Panc1 (cell line): ENCODE data around the gene CDH13. TPM values are rescaled to one million over a fixed set of nuclear protein-coding genes. Genes with fewer than 3 reads are reported as not detected.

Source experiments
- ATAC-seq: fragments of 200-7000 bp; cut with Tn5 transposase; 2 replicates; pipeline ENCODE4 v1.9.1; 2020; ENCODE audit warnings: mild to moderate bottlenecking, moderate library complexity
- BruUV-seq: library from RNA; stranded (reverse); fragments of 400-500 nt; replicated peaks from 2 replicates; lab custom pipeline; 2021; lab: Mats Ljungman, UMichigan
- CTCF ChIA-PET: fragments of 300-600 bp; sonication (Branson Sonifier 250); formaldehyde crosslinking; loops from one replicate; lab custom pipeline; 2022; ENCODE audit warnings: antibody characterized with exemption; lab: Charles Lee
- POLR2A ChIA-PET: fragments of 300-600 bp; sonication (Branson Sonifier 250); formaldehyde crosslinking; loops from one replicate; lab custom pipeline; 2022; ENCODE audit warnings: antibody characterized with exemption; lab: Charles Lee
- DNase-seq: peaks from one replicate; pipeline ENCODE4 v3.0.0-alpha.2; 2010; ENCODE audit warnings: low read depth, low spot score
- H3K27ac ChIP-seq: 2 replicates; pipeline ENCODE4 v1.5.1; 2011; ENCODE audit warnings: mild to moderate bottlenecking, low read length, inconsistent platforms
- H3K27me3 ChIP-seq: fragments of 200-500 bp; sonication (Bioruptor generic); 2 replicates; pipeline ENCODE4 v1.6.0; 2014; ENCODE audit warnings: low read length, inconsistent platforms; ENCODE audit not compliant: control insufficient read depth, insufficient read depth
- H3K36me3 ChIP-seq: fragments of 200-500 bp; sonication (Bioruptor generic); 2 replicates; pipeline ENCODE4 v1.5.1; 2014; ENCODE audit warnings: inconsistent platforms, mild to moderate bottlenecking, low read length, moderate library complexity; ENCODE audit not compliant: control insufficient read depth, insufficient read depth
- H3K4me1 ChIP-seq: 2 replicates; pipeline ENCODE4 v1.5.1; 2011; ENCODE audit warnings: inconsistent platforms, mild to moderate bottlenecking, low read length, moderate library complexity; ENCODE audit not compliant: control insufficient read depth, insufficient read depth
- H3K4me3 ChIP-seq, 2 experiments: 2 replicates each; pipeline ENCODE4 v1.5.1; 2011 to 2012; ENCODE audit warnings: low read depth in 2 of 2, low read length in 2 of 2, mild to moderate bottlenecking in 2 of 2, inconsistent platforms in 1 of 2, moderate library complexity in 1 of 2
- H3K9me3 ChIP-seq: fragments of 200-500 bp; sonication (Bioruptor generic); 2 replicates; pipeline ENCODE4 v1.5.1; 2014; ENCODE audit warnings: low read depth, mild to moderate bottlenecking, inconsistent platforms, low read length, moderate library complexity; ENCODE audit not compliant: control insufficient read depth, insufficient read depth
- CTCF ChIP-seq: fragments of 450-650 bp; IDR thresholded peaks from 2 replicates; pipeline ENCODE4 v1.5.1; 2017; ENCODE audit warnings: mild to moderate bottlenecking
- POLR2AphosphoS5 ChIP-seq: IDR thresholded peaks from 2 replicates; pipeline ENCODE4 v1.6.1; 2012; ENCODE audit warnings: mild to moderate bottlenecking, low read depth, low read length, moderate library complexity
- REST ChIP-seq, 2 experiments: IDR thresholded peaks; 2 replicates each; pipeline ENCODE4 v1.6.1; 2011 to 2012; ENCODE audit warnings: low read depth in 2 of 2, control low read depth in 1 of 2, low read length in 1 of 2, mild to moderate bottlenecking in 1 of 2, moderate library complexity in 1 of 2; ENCODE audit not compliant: insufficient read depth in 1 of 2
- SIN3A ChIP-seq: IDR thresholded peaks from 2 replicates; pipeline ENCODE4 v1.6.1; 2012; ENCODE audit warnings: low read depth, mild to moderate bottlenecking, low read length, moderate library complexity, borderline replicate concordance; ENCODE audit not compliant: insufficient read depth
- TCF7L2 ChIP-seq: IDR thresholded peaks from 2 replicates; pipeline ENCODE4 v1.6.1; 2011; ENCODE audit warnings: mild to moderate bottlenecking, low read depth, low read length, inconsistent platforms
- in situ Hi-C: cut with HindIII; loops from 2 replicates; pipeline ENCODE4 v1.10.0; 2016; ENCODE audit warnings: low sequenced_read_pairs, low pct_unique_long_range_greater_than_20kb
- intact Hi-C: fragments of 100-400 bp; cut with micrococcal nuclease; formaldehyde crosslinking; loops from one replicate; pipeline ENCODE4 v1.10.0; 2022; ENCODE audit not compliant: unreplicated experiment
- total RNA-seq: library from RNA; stranded (reverse); gene quantifications from one replicate; pipeline ENCODE4 v1.2.1, GENCODE V29; 2021; ENCODE audit not compliant: unreplicated experiment

CDH13 gene
- total RNA-seq, 1 experiment from 2014 or later: not detected

GRCh38 chr16:83021746-83022145 is 395.0 kb downstream of the CDH13 start:
- POLR2A ChIA-PET: no interaction called here
- TF ChIP-seq CTCF: no peak
- TF ChIP-seq POLR2AphosphoS5: no peak
- TF ChIP-seq TCF7L2: no peak
- no peak for TF ChIP-seq REST (IDR thresholded peaks at IDR 0.05; ENCODE audit: insufficient read depth in 1 of 2, low read depth in 2 of 2, low read length in 1 of 2)
- no peak for TF ChIP-seq SIN3A
- intact Hi-C loops: no loop called here

GRCh38 chr16:83023011-83023410 is 396.2 kb downstream of the CDH13 start:
- in situ Hi-C loops: no loop called here

More at GRCh38 chr16:83021746-83022145, 395.0 kb downstream of the CDH13 start:
- in situ Hi-C loops: no loop called here
- Histone ChIP-seq H3K27ac (no peak overlapping the region), H3K9me3 (no peaks in the 10 kb centered on the region), H3K27me3 (no peaks in the 10 kb centered on the region), H3K36me3 (no peaks in the 10 kb centered on the region), H3K4me3 (no peak overlapping the region), H3K4me1 (no peaks in the 10 kb centered on the region)
- no TSS peak for BruUV-seq
- CTCF ChIA-PET: no interaction called here
- ATAC-seq: no peak
- no peak for DNase-seq

More at GRCh38 chr16:83023011-83023410, 396.2 kb downstream of the CDH13 start:
- ChIA-PET POLR2A (no interaction called here), CTCF (no interaction called here)
- H3K36me3 ChIP-seq: no peaks in the 10 kb centered on the region
- no TSS peak for BruUV-seq
- no peak overlapping the region for H3K4me3 ChIP-seq
- ATAC-seq: no peak
- DNase-seq: no peak
- H3K27ac ChIP-seq: no peak overlapping the region
- intact Hi-C loops: no loop called here
- H3K27me3 ChIP-seq: no peaks in the 10 kb centered on the region
- TF ChIP-seq TCF7L2 (no peak), SIN3A (no peak), CTCF (no peak), REST (IDR thresholded peaks at IDR 0.05; ENCODE audit: insufficient read depth in 1 of 2, low read depth in 2 of 2, low read length in 1 of 2) (no peak), POLR2AphosphoS5 (no peak)
- H3K9me3 ChIP-seq: no peaks in the 10 kb centered on the region
- no peaks in the 10 kb centered on the region for H3K4me1 ChIP-seq
